Gastroesophageal sphincter (tissue), 3 donors: ENCODE data around the gene DAP.

Experiments used
- CTCF ChIP-seq, 4 experiments: fragments of 200-600 bp in 2 of 4; fragments of 450-650 bp in 2 of 4; sonication (generic) in 1 of 4; IDR thresholded peaks; one replicate each; pipeline ENCODE4 v1.5.1; 2017 to 2019; ENCODE audit warnings: antibody characterized with exemption in 4 of 4, mild to moderate bottlenecking in 2 of 4, moderate library complexity in 2 of 4
- EP300 ChIP-seq: sonication (generic); formaldehyde crosslinking; IDR thresholded peaks from one replicate; pipeline ENCODE4 v1.6.1; 2017; ENCODE audit warnings: antibody characterized with exemption, mild to moderate bottlenecking
- POLR2A ChIP-seq, 2 donors: fragments of 450-650 bp; IDR thresholded peaks; one replicate each; pipeline ENCODE4 v1.6.1; 2017; ENCODE audit warnings: antibody characterized with exemption in 2 of 2, mild to moderate bottlenecking in 2 of 2, moderate library complexity in 1 of 2

- TF ChIP-seq CTCF (IDR thresholded peaks at IDR 0.05) = no peak
- TF ChIP-seq POLR2A (IDR thresholded peaks at IDR 0.05) = no peak
- no peak for TF ChIP-seq EP300
Observed at GRCh38 chr5:10673407-10673806, 87.6 kb downstream of the DAP start.
